ENCODE data around the gene AEBP2.

AEBP2 gene

GRCh38 chr12:19553175-19553574 is 113.9 kb downstream of the AEBP2 start:
- DNase-seq (ENCODE audit: low spot score), result no peak

GRCh38 chr12:19561411-19561961 is 122.2 kb downstream of the AEBP2 start:
- no peak for DNase-seq (ENCODE audit: low spot score)
